B cell (primary cell): ENCODE measurements around the gene CCDC83.

Experiments
- EZH2 ChIP-seq: IDR thresholded peaks from 2 replicates; pipeline ENCODE4 v1.6.1; 2012; ENCODE audit warnings: borderline replicate concordance, low read depth, mild to moderate bottlenecking, moderate library complexity, low read length; ENCODE audit not compliant: insufficient read depth, poor library complexity, severe bottlenecking
- TF ChIP-seq, protein P1 (sequence below): fragments of 200-600 bp; IDR thresholded peaks from one replicate; pipeline ENCODE4 v1.8.0; 2022; ENCODE audit warnings: antibody characterized with exemption, mild to moderate bottlenecking

DNA sequence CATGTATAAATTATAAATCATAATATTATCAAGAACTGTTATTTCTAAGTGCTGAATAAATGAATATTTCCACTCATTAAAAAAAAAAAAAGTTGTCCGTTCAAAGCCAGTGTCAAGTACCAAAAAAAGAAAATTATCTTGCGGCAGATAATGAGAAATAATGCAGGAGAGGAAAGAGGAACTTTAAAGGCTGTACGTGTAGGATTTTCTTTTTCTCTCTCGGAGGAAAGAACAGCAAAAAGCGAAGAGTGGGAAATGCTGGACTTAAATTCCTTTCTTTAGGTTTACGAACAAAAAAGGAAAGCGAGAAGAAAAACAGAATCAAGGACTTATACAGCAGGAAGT lies 999 bp upstream of the CCDC83 start:
- TF ChIP-seq, protein P1, sequence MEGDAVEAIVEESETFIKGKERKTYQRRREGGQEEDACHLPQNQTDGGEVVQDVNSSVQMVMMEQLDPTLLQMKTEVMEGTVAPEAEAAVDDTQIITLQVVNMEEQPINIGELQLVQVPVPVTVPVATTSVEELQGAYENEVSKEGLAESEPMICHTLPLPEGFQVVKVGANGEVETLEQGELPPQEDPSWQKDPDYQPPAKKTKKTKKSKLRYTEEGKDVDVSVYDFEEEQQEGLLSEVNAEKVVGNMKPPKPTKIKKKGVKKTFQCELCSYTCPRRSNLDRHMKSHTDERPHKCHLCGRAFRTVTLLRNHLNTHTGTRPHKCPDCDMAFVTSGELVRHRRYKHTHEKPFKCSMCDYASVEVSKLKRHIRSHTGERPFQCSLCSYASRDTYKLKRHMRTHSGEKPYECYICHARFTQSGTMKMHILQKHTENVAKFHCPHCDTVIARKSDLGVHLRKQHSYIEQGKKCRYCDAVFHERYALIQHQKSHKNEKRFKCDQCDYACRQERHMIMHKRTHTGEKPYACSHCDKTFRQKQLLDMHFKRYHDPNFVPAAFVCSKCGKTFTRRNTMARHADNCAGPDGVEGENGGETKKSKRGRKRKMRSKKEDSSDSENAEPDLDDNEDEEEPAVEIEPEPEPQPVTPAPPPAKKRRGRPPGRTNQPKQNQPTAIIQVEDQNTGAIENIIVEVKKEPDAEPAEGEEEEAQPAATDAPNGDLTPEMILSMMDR = no peak
- TF ChIP-seq EZH2 = no peak
